Measurements from ENCODE around the gene USP6NL. TPM values are rescaled to one million over a fixed set of nuclear protein-coding genes. Genes with fewer than 3 reads are reported as not detected.
A peak's percentile ranks its signal among the peaks of the same experiment; 100 is the strongest.

The USP6NL gene
- total RNA-seq, 1 experiment from 2014 or later: 35.6 TPM

- H3K4me3 ChIP-seq (ENCODE audit: low read depth, low read length): no peak overlapping the region
- intact Hi-C loops (cut with micrococcal nuclease; ENCODE audit: unreplicated experiment): no loop called here
- TF ChIP-seq CTCF (IDR thresholded peaks at IDR 0.05; ENCODE audit: insufficient read depth in 1 of 2, low read depth in 1 of 2, low read length in 1 of 2, severe bottlenecking in 1 of 2, unreplicated experiment in 1 of 2): no peak
- BruUV-seq (replicated peaks): no TSS peak
- ChIA-PET CTCF (no interaction called here), POLR2A (no interaction called here)
- no peaks in the 10 kb centered on the region for H3K4me1 Mint-ChIP-seq (ENCODE audit: low read depth, unreplicated experiment)
- H3K4me1 ChIP-seq: no peaks in the 10 kb centered on the region
- no peak overlapping the region for H3K27ac Mint-ChIP-seq (ENCODE audit: unreplicated experiment)
- H3K4me3 Mint-ChIP-seq (ENCODE audit: unreplicated experiment): no peak overlapping the region
- H3K27me3 Mint-ChIP-seq (ENCODE audit: insufficient read depth, unreplicated experiment): no peaks in the 10 kb centered on the region
- H3K36me3 Mint-ChIP-seq (ENCODE audit: insufficient read depth, unreplicated experiment): peaks cover 17% of the 10 kb centered on the region
- peaks cover under 1% of the 10 kb centered on the region for H3K36me3 ChIP-seq (ENCODE audit: control insufficient read depth, insufficient read depth, low read length)
- no peaks in the 10 kb centered on the region for H3K9me3 Mint-ChIP-seq (ENCODE audit: unreplicated experiment)
- no peaks in the 10 kb centered on the region for H3K27me3 ChIP-seq (replicated peaks; ENCODE audit: control insufficient read depth, insufficient read depth, low read length)
- H3K9me3 ChIP-seq: no peaks in the 10 kb centered on the region
- DNase-seq: no peak
These were observed 146.0 kb downstream of the USP6NL start for GRCh38 chr10:11465406-11465805.

GRCh38 chr10:11463111-11463510 is 148.3 kb downstream of the USP6NL start:
- Mint-ChIP-seq H3K36me3 (ENCODE audit: insufficient read depth, unreplicated experiment) (peaks cover 23% of the 10 kb centered on the region), H3K4me1 (ENCODE audit: low read depth, unreplicated experiment) (no peaks in the 10 kb centered on the region), H3K27ac (ENCODE audit: unreplicated experiment) (no peak overlapping the region), H3K9me3 (ENCODE audit: unreplicated experiment) (no peaks in the 10 kb centered on the region), H3K27me3 (ENCODE audit: insufficient read depth, unreplicated experiment) (no peaks in the 10 kb centered on the region), H3K4me3 (ENCODE audit: unreplicated experiment) (no peak overlapping the region)
- no peak for DNase-seq
- Histone ChIP-seq H3K36me3 (ENCODE audit: control insufficient read depth, insufficient read depth, low read length) (no peaks in the 10 kb centered on the region; the same call in 1 of the 2 replicates), H3K27me3 (replicated peaks; ENCODE audit: control insufficient read depth, insufficient read depth, low read length) (no peaks in the 10 kb centered on the region), H3K4me1 (no peaks in the 10 kb centered on the region), H3K4me3 (ENCODE audit: low read depth, low read length) (no peak overlapping the region), H3K9me3 (no peaks in the 10 kb centered on the region)
- CTCF ChIA-PET: no interaction called here
- POLR2A ChIA-PET: no interaction called here
- BruUV-seq (replicated peaks): TSS peak; percentile 18
- intact Hi-C loops (cut with micrococcal nuclease; ENCODE audit: unreplicated experiment): no loop called here
- TF ChIP-seq CTCF (IDR thresholded peaks at IDR 0.05; ENCODE audit: insufficient read depth in 1 of 2, low read depth in 1 of 2, low read length in 1 of 2, severe bottlenecking in 1 of 2, unreplicated experiment in 1 of 2): no peak

GRCh38 chr10:11462071-11462470 is 149.4 kb downstream of the USP6NL start:
- H3K4me3 Mint-ChIP-seq (ENCODE audit: unreplicated experiment): no peak overlapping the region
- peaks cover 30% of the 10 kb centered on the region for H3K36me3 Mint-ChIP-seq (ENCODE audit: insufficient read depth, unreplicated experiment)
- no TSS peak for BruUV-seq (replicated peaks)
- Histone ChIP-seq H3K4me3 (ENCODE audit: low read depth, low read length) (no peak overlapping the region), H3K36me3 (ENCODE audit: control insufficient read depth, insufficient read depth, low read length) (no peaks in the 10 kb centered on the region; the same call in 1 of the 2 replicates), H3K4me1 (no peaks in the 10 kb centered on the region), H3K27me3 (replicated peaks; ENCODE audit: control insufficient read depth, insufficient read depth, low read length) (no peaks in the 10 kb centered on the region), H3K9me3 (no peaks in the 10 kb centered on the region)
- no peaks in the 10 kb centered on the region for H3K4me1 Mint-ChIP-seq (ENCODE audit: low read depth, unreplicated experiment)
- H3K9me3 Mint-ChIP-seq (ENCODE audit: unreplicated experiment): no peaks in the 10 kb centered on the region
- ChIA-PET CTCF (no interaction called here), POLR2A (no interaction called here)
- H3K27me3 Mint-ChIP-seq (ENCODE audit: insufficient read depth, unreplicated experiment): no peaks in the 10 kb centered on the region
- no peak for DNase-seq
- intact Hi-C loops (cut with micrococcal nuclease; ENCODE audit: unreplicated experiment): no loop called here
- H3K27ac Mint-ChIP-seq (ENCODE audit: unreplicated experiment): no peak overlapping the region
- no peak for TF ChIP-seq CTCF (IDR thresholded peaks at IDR 0.05; ENCODE audit: insufficient read depth in 1 of 2, low read depth in 1 of 2, low read length in 1 of 2, severe bottlenecking in 1 of 2, unreplicated experiment in 1 of 2)

All from Caco-2 (cell line).